Lower lobe of right lung (tissue), 2 donors: ENCODE results near the gene PSMD11. TPM values are rescaled to one million over a fixed set of nuclear protein-coding genes. Genes with fewer than 3 reads are reported as not detected.

Experiments
- ATAC-seq, 2 donors: fragments of 200-7000 bp; cut with Tn5 transposase; one replicate each; pipeline ENCODE4 v1.9.1; 2020 to 2022; ENCODE audit warnings: mild to moderate bottlenecking in 2 of 2, moderate library complexity in 2 of 2
- DNase-seq: peaks from one replicate; pipeline ENCODE4 v3.0.0-alpha.2; 2020
- H3K27ac ChIP-seq: fragments of 200-600 bp; one replicate; pipeline ENCODE4 v1.8.0; 2022
- H3K27me3 ChIP-seq: fragments of 200-600 bp; one replicate; pipeline ENCODE4 v1.8.0; 2022; ENCODE audit warnings: low read depth
- H3K36me3 ChIP-seq: fragments of 200-600 bp; one replicate; pipeline ENCODE4 v1.8.0; 2022; ENCODE audit warnings: mild to moderate bottlenecking
- H3K4me1 ChIP-seq: fragments of 200-600 bp; one replicate; pipeline ENCODE4 v1.8.0; 2022
- H3K4me3 ChIP-seq: fragments of 200-600 bp; one replicate; pipeline ENCODE4 v1.8.0; 2022; ENCODE audit warnings: mild to moderate bottlenecking
- H3K9me3 ChIP-seq: fragments of 200-600 bp; one replicate; pipeline ENCODE4 v1.8.0; 2022
- CTCF ChIP-seq: fragments of 200-600 bp; IDR thresholded peaks from one replicate; pipeline ENCODE4 v1.8.0; 2022; ENCODE audit warnings: antibody characterized with exemption, mild to moderate bottlenecking
- intact Hi-C: fragments of 100-400 bp; cut with DNase I; formaldehyde crosslinking; loops from one replicate; pipeline ENCODE4 v1.11.0; 2022
- total RNA-seq: library from RNA; stranded (reverse); fragmentation: NEBNext Ultra II Directional; extraction: Animal tissue kit (Norgen Biotek cat#: 25700); gene quantifications from one replicate; pipeline ENCODE4 v1.2.1, GENCODE V29; 2021
- donor health status: DM: no; HTN: yes; CAD: no; lungs with severe emphysema.

Gene PSMD11
- total RNA-seq, 1 donor from 2014 or later = 57.2 TPM

GRCh38 chr17:32494621-32495358 is 50.5 kb downstream of the PSMD11 start:
- intact Hi-C loops = no loop called here
- Histone ChIP-seq H3K4me1 (peaks cover 37% of the 10 kb centered on the region), H3K4me3 (no peak overlapping the region), H3K9me3 (no peaks in the 10 kb centered on the region), H3K36me3 (no peaks in the 10 kb centered on the region), H3K27ac (no peak overlapping the region), H3K27me3 (no peaks in the 10 kb centered on the region)
- no peak for DNase-seq
- no peak for TF ChIP-seq CTCF
- peak; percentile 6 to 23 for ATAC-seq

GRCh38 chr17:32495359-32496231 is 51.3 kb downstream of the PSMD11 start:
- TF ChIP-seq CTCF = no peak
- ATAC-seq (peak; percentile 16 to 34), DNase-seq (peak; percentile 55)
- intact Hi-C loops = no loop called here
- peaks cover 37% of the 10 kb centered on the region for H3K4me1 ChIP-seq
- H3K9me3 ChIP-seq = no peaks in the 10 kb centered on the region
- H3K36me3 ChIP-seq = no peaks in the 10 kb centered on the region
- no peak overlapping the region for H3K27ac ChIP-seq
- no peak overlapping the region for H3K4me3 ChIP-seq
- H3K27me3 ChIP-seq = no peaks in the 10 kb centered on the region

- no peak for ATAC-seq
- Histone ChIP-seq H3K27me3 (no peaks in the 10 kb centered on the region), H3K36me3 (no peaks in the 10 kb centered on the region), H3K4me1 (peaks cover 37% of the 10 kb centered on the region), H3K27ac (no peak overlapping the region), H3K9me3 (no peaks in the 10 kb centered on the region), H3K4me3 (no peak overlapping the region)
- no peak for DNase-seq
- intact Hi-C loops = no loop called here
- no peak for TF ChIP-seq CTCF
These were observed 52.2 kb downstream of the PSMD11 start for GRCh38 chr17:32496395-32497073.

- intact Hi-C loops = no loop called here
- no peak for ATAC-seq
- Histone ChIP-seq H3K4me3 (no peak overlapping the region), H3K9me3 (no peaks in the 10 kb centered on the region), H3K27me3 (no peaks in the 10 kb centered on the region), H3K27ac (no peak overlapping the region), H3K36me3 (no peaks in the 10 kb centered on the region), H3K4me1 (peaks cover 30% of the 10 kb centered on the region)
- no peak for TF ChIP-seq CTCF
- DNase-seq = no peak
These were observed 53.3 kb downstream of the PSMD11 start for GRCh38 chr17:32497431-32498205.

- Histone ChIP-seq H3K27ac (no peak overlapping the region), H3K4me3 (no peak overlapping the region), H3K9me3 (no peaks in the 10 kb centered on the region), H3K36me3 (no peaks in the 10 kb centered on the region), H3K4me1 (peaks cover 30% of the 10 kb centered on the region), H3K27me3 (no peaks in the 10 kb centered on the region)
- DNase-seq = no peak
- TF ChIP-seq CTCF = no peak
- ATAC-seq = no peak
- intact Hi-C loops = no loop called here
These were observed 54.1 kb downstream of the PSMD11 start for GRCh38 chr17:32498391-32498790.
